ENCODE results near the gene INPP5A. TPM values are rescaled to one million over a fixed set of nuclear protein-coding genes. Genes with fewer than 3 reads are reported as not detected.

INPP5A gene
- total RNA-seq, 1 donor from 2014 or later, result 30.6 TPM

GRCh38 chr10:132746801-132747625 is 209.4 kb downstream of the INPP5A start:
- H3K9me3 Mint-ChIP-seq (ENCODE audit: low read depth), result no peaks in the 10 kb centered on the region
- DNase-seq (ENCODE audit: low spot score, unreplicated experiment), result no peak
- H3K36me3 Mint-ChIP-seq (ENCODE audit: insufficient read depth), result peaks cover 5% of the 10 kb centered on the region
- TF ChIP-seq, protein P1, sequence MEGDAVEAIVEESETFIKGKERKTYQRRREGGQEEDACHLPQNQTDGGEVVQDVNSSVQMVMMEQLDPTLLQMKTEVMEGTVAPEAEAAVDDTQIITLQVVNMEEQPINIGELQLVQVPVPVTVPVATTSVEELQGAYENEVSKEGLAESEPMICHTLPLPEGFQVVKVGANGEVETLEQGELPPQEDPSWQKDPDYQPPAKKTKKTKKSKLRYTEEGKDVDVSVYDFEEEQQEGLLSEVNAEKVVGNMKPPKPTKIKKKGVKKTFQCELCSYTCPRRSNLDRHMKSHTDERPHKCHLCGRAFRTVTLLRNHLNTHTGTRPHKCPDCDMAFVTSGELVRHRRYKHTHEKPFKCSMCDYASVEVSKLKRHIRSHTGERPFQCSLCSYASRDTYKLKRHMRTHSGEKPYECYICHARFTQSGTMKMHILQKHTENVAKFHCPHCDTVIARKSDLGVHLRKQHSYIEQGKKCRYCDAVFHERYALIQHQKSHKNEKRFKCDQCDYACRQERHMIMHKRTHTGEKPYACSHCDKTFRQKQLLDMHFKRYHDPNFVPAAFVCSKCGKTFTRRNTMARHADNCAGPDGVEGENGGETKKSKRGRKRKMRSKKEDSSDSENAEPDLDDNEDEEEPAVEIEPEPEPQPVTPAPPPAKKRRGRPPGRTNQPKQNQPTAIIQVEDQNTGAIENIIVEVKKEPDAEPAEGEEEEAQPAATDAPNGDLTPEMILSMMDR (IDR thresholded peaks at IDR 0.05; ENCODE audit: unreplicated experiment), result no peak
- H3K27ac Mint-ChIP-seq, result no peak overlapping the region
- H3K4me3 Mint-ChIP-seq (ENCODE audit: low read depth), result no peak overlapping the region
- peaks cover 2% of the 10 kb centered on the region for H3K27me3 Mint-ChIP-seq
- peaks cover 14% of the 10 kb centered on the region for H3K4me1 Mint-ChIP-seq (ENCODE audit: low read depth)

- no peak overlapping the region for H3K4me3 Mint-ChIP-seq (ENCODE audit: low read depth)
- H3K27me3 Mint-ChIP-seq, result peaks cover 2% of the 10 kb centered on the region
- no peak overlapping the region for H3K27ac Mint-ChIP-seq
- TF ChIP-seq, protein P1 (IDR thresholded peaks at IDR 0.05; ENCODE audit: unreplicated experiment), result no peak
- DNase-seq (ENCODE audit: low spot score, unreplicated experiment), result no peak
- H3K36me3 Mint-ChIP-seq (ENCODE audit: insufficient read depth), result peaks cover 4% of the 10 kb centered on the region
- peaks cover 10% of the 10 kb centered on the region for H3K4me1 Mint-ChIP-seq (ENCODE audit: low read depth)
- H3K9me3 Mint-ChIP-seq (ENCODE audit: low read depth), result no peaks in the 10 kb centered on the region
Measured at GRCh38 chr10:132748135-132748534, 210.5 kb downstream of the INPP5A start.

DNA sequence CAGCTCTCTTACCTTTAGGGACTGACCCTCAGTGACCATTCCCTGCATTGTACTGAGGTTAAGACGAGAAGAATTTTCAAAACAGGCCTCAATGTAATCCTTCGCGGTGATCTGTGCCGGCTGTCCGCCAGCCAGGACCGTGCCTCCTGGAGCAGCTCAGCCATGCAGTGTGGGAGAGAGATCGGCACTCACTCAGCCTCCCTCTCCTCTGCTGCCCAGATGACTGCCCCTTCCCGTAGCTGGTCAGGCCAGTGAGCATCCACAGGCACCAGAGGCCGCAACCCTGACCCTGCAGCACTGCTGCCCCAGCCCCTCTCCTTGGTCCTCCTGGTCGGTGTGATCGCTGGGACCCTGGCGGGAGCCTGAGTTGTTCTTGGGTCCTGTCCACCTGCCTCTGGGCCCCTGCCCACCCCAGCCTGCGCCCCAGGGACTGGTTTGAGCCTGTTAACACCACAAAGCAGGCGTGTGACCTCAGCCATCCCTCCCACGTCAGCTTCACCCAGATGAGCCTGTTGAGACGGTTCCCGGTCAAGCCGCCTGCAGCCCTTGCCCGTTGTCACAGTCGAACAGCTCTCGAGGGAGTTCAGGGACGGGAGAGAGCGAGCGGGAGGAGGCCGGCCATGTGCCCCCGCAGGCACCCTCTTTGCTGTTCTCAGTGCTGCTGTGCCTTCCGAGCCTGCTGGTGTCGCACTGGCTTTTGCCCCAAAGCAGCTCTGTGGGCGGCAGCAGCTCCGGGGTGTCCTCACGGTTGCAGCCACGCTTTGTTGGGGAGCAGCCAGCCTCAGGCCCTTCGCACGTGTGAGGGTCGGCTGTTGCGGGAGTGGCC is 211.2 kb downstream of the INPP5A start:
- H3K4me1 Mint-ChIP-seq (ENCODE audit: low read depth), result peaks cover 12% of the 10 kb centered on the region
- TF ChIP-seq, protein P1 (IDR thresholded peaks at IDR 0.05; ENCODE audit: unreplicated experiment), result no peak
- peaks cover 2% of the 10 kb centered on the region for H3K27me3 Mint-ChIP-seq
- no peaks in the 10 kb centered on the region for H3K9me3 Mint-ChIP-seq (ENCODE audit: low read depth)
- H3K4me3 Mint-ChIP-seq (ENCODE audit: low read depth), result no peak overlapping the region
- H3K27ac Mint-ChIP-seq, result no peak overlapping the region
- H3K36me3 Mint-ChIP-seq (ENCODE audit: insufficient read depth), result peaks cover 5% of the 10 kb centered on the region
- no peak for DNase-seq (ENCODE audit: low spot score, unreplicated experiment)

DNA sequence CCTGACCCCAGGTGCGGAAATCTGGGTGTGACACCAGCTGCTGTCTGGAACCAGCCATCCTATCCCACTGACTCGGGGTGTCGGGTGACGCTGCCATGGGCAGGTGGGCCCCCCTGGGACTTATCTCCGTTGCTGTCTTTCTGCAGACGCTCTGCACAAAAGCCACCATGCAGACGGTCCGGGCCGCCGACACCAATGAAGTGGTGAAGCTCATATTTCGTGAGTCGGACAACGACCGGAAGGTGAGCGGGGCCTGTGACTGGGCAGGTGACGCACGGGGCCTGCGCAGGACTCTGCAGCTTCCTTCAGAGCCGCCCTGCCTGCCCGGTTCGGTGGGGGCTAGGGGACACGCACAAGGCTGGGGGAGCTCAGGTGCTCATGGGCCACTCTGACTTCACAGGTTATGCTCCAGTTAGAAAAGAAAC is 211.8 kb downstream of the INPP5A start:
- H3K27ac Mint-ChIP-seq, result no peak overlapping the region
- peaks cover 2% of the 10 kb centered on the region for H3K27me3 Mint-ChIP-seq
- no peaks in the 10 kb centered on the region for H3K9me3 Mint-ChIP-seq (ENCODE audit: low read depth)
- H3K4me3 Mint-ChIP-seq (ENCODE audit: low read depth), result no peak overlapping the region
- TF ChIP-seq, protein P1 (IDR thresholded peaks at IDR 0.05; ENCODE audit: unreplicated experiment), result no peak
- peaks cover 17% of the 10 kb centered on the region for H3K4me1 Mint-ChIP-seq (ENCODE audit: low read depth)
- no peak for DNase-seq (ENCODE audit: low spot score, unreplicated experiment)
- H3K36me3 Mint-ChIP-seq (ENCODE audit: insufficient read depth), result peaks cover 5% of the 10 kb centered on the region

DNA sequence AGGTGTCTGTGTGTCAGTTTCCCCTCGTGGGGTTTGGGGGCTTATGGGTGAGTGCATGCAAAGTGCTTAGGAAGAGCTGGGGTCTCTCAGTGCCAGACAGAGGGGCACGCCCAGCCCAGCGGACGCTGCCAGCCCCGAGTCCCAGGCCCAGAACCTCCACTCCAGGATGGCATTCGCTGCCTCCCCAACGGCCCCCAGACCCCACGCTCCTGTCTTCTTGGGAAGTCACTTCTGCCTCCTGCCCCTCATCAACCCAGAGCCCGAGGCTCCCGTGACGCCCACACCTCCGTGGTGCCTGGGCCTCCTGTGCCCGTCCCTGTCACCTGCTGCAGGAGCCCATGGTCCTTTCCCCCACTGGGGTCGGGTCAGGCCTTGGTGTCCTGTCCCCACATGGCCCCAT is 213.3 kb downstream of the INPP5A start:
- Mint-ChIP-seq H3K27ac (no peak overlapping the region), H3K9me3 (ENCODE audit: low read depth) (no peaks in the 10 kb centered on the region), H3K4me1 (ENCODE audit: low read depth) (peaks cover 26% of the 10 kb centered on the region), H3K27me3 (peaks cover 2% of the 10 kb centered on the region), H3K4me3 (ENCODE audit: low read depth) (no peak overlapping the region), H3K36me3 (ENCODE audit: insufficient read depth) (peaks cover 12% of the 10 kb centered on the region)
- TF ChIP-seq, protein P1 (IDR thresholded peaks at IDR 0.05; ENCODE audit: unreplicated experiment), result no peak
- no peak for DNase-seq (ENCODE audit: low spot score, unreplicated experiment)

Data from progenitor cell of endocrine pancreas (in vitro differentiated cells).